GM21786 (cell line): ENCODE results near the gene OR4M2.
"Not testable (repeated sequence)": the region's sequence is repeated elsewhere in the genome, so short reads cannot be mapped to it uniquely, and the experiment has no call there.

ENCODE experiments used
- ATAC-seq: cut with Tn5 transposase; IDR thresholded peaks from one replicate; pipeline ENCODE4 v1.9.1; 2021; ENCODE audit not compliant: unreplicated experiment

Gene OR4M2

GRCh38 chr15:22080227-22080626 lies at the start of gene OR4M2:
OR4M2 (plus strand) TSS chr15:22080527; CDS start chr15:22080625, 98 bp downstream.
- ATAC-seq, result not testable (repeated sequence)

GRCh38 chr15:22069267-22069666 lies 11.1 kb upstream of the OR4M2 start:
- ATAC-seq, result not testable (repeated sequence)

- not testable (repeated sequence) for ATAC-seq
These were observed 1.1 kb downstream of the OR4M2 start for GRCh38 chr15:22081386-22081785.

GRCh38 chr15:22098616-22099253 lies 18.4 kb downstream of the OR4M2 start:
- ATAC-seq, result not testable (repeated sequence)

GRCh38 chr15:22099289-22099891 lies 19.1 kb downstream of the OR4M2 start:
- peak; percentile 69 for ATAC-seq

GRCh38 chr15:22122033-22122432 lies 41.7 kb downstream of the OR4M2 start:
- not testable (repeated sequence) for ATAC-seq
